Activated CD4-positive, CD25-positive, alpha-beta regulatory T cell treated with anti-CD3 and anti-CD28 coated beads, Interleukin-2, amount 50 U/mL, for 16 hours (primary cell): ENCODE measurements around the gene SNTG2.

Experiments used
- DNase-seq: peaks from one replicate; pipeline ENCODE4 v3.0.0-alpha.2; 2020; ENCODE audit warnings: low read depth, low spot score

SNTG2 gene

DNA sequence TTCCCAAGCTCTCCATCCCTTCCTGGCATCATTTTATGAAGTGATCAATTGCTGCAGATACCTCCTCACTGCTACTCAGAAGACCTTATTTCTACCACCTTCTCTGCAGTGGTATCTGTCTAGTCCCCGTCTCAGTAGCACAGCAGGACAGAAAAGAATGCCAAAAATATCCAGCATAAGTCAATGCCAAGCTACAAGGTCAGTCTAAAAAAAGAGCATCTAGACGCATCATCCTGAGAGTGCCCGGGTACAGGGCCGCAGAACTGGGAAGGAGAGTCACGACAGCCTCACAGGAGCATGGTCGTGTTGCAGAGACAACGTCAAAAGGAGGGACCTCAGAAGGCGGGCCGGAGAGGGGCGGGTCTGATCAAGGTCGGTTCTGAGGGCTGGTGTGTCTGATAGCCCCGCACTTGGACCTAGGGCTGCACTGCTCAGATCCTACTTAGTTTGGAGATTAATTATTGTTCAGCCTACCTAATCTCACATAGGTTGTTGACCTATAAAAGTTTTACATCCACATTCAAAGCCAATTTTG lies 24.3 kb upstream of the SNTG2 start:
- DNase-seq, result no peak

DNA sequence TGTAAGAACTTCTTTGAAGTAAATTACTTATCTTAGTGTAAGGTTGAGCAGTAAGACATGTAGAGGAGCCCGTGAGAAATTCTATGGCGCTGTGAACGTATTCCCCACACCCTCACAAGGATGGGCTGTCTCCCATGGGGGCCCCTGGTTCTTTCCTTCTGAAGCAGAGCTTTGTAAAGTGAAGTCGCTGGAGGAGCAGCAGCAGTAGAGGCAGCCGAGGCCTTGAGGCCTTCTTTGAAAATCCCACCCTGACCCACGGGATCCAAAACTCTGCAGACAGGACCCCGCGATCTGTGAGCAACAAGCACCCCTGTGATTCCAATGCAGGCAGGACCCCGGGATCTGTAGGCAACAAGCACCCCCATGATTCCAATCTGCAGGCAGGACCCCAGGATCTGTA lies 23.8 kb upstream of the SNTG2 start:
- no peak for DNase-seq

DNA sequence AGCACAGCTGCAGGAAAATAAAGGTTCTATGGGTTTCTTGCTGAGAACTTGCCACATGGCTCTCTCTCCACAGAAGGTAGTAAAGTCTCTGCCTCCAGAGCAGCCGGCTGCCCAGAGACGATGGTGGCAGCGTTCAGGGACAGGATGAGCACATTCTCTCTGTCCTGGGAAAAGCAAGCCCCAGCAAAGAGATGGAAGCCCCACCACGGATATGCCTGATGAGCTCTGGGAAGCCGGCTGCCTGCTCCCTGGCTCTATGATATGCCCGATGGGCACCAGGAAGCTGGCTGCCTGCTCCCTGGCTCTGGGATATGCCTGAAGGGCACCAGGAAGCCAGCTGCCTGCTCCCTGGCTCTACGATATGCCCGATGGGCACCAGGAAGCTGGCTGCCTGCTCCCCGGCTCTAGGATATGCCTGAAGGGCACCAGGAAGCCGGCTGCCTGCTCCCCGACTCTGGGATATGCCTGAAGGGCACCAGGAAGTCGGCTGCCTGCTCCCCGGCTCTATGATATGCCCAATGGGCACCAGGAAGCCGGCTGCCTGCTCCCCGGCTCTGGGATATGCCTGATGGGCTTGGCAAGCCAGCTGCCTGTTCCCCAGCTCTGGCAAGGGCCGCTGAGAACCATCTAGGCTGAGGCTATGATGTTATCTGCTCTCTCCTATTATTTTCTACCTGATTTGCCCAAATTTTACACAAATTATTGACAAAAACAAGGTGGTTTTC lies 21.5 kb upstream of the SNTG2 start:
- no peak for DNase-seq

DNA sequence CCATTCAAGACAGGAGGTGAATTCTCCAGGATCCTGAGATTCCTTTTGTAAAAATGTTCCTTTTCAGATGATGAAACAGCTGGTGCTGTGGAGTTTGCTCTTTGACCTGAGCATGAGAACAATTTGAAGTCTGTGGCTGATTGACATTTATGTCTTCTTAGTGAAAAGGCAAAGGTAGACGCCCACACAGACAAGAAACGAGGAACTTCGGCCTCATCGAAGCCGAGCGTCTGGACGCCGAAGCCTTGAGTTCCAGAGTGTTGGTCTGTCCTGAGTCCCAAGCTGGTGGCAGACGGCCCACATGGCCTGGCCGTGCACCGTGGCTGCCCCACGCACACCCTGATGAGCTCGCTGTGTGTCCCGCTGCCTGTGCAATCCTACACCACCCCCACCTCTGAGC lies 20.7 kb upstream of the SNTG2 start:
- DNase-seq, result no peak

DNA sequence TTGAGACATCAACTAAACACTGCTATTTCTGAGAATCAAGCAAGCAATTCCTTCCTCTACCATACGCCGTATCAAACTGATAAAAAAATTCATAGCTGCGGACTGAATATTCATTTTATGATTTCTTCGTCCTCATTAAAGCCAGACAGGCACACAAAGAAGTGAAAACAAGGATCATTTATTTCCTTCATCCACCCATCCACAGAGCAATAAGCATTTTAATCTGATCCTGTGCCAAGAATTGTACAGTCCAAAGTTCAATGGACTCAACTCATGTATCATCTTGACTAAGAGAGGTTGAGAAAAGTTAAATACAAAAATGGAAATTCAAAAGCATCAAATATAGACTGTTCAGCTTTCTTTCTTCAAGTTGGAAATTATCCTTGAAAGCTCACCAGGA lies 19.7 kb upstream of the SNTG2 start:
- DNase-seq, result no peak

DNA sequence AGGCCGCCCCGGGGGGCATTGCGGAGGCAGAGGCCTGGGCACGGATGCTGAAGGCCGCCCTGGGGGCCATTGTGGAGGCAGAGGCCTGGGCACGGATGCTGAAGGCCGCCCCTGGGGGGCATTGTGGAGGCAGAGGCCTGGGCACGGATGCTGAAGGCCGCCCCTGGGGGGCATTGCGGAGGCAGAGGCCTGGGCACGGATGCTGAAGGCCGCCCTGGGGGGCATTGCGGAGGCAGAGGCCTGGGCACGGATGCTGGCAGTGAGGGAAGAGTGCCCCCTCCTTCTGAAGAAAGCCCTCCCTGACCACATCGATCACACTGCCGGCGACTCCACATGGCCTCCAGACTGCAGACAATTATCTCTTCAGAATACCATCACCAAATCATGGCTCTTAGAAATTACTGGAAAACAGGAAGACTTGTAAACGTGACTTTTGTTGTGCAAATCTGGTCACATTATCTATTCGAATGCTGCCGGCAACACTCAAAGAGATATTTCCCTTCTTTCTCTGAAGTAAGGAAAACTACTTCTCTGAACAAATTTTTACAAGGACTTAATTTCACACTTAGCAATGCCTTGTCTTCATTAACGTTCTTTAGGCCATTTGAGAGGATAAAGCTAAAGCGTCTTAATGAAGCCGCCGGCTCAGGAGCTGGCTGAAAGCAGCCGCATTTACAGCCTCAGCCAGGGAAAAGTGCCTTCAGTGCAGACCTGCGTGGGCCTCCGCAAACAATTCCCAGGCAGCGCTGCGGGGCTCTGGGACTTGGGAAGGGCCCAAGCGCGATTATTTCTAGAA lies 18.1 kb upstream of the SNTG2 start:
- no peak for DNase-seq

DNA sequence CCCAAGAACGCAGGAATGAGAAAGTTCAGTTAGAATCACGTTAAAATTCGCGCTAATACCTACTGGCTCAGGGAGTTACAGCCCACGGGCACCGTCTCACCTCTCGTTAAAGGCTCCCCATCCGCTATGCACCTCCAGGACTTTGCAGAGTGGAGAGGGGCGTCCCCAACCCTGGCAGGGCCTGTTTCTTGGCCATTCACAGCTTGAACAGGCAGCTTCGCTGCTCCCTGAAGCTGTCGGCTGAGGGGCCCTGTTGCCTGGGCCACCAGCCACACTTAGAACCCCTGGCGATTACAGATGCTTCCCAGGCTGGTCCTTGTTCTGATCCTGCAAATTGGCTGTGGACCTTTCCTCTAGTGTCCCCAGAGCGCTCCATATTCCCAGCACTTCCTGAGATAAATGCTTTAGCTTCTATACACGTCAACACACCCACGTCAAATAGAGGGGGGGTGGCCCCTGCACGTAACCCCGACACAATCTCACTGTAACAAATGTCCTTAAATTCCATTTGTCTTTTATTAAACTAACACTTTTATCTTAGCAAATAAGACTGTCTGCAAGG lies 16.8 kb upstream of the SNTG2 start:
- DNase-seq, result no peak

DNA sequence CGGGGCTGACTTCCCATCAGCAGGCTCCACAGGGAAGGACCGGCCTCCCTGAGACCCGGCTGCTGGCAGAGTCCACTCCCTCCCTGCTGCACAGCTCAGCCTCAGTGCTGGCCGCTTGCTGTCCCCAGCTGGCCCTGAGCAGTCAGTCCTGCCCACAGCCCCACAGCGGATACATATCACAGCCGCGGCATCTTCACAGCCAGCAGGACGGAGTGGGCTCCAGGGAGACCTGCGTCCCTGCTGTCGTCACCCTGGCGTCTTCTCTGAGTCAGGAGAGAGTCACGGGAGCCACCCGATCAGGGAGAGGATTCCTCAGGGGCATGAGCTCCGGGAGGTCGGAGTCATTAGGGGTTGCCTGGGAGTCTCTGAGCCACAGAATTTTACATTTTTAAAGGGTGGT lies 13.1 kb upstream of the SNTG2 start:
- DNase-seq, result no peak

DNA sequence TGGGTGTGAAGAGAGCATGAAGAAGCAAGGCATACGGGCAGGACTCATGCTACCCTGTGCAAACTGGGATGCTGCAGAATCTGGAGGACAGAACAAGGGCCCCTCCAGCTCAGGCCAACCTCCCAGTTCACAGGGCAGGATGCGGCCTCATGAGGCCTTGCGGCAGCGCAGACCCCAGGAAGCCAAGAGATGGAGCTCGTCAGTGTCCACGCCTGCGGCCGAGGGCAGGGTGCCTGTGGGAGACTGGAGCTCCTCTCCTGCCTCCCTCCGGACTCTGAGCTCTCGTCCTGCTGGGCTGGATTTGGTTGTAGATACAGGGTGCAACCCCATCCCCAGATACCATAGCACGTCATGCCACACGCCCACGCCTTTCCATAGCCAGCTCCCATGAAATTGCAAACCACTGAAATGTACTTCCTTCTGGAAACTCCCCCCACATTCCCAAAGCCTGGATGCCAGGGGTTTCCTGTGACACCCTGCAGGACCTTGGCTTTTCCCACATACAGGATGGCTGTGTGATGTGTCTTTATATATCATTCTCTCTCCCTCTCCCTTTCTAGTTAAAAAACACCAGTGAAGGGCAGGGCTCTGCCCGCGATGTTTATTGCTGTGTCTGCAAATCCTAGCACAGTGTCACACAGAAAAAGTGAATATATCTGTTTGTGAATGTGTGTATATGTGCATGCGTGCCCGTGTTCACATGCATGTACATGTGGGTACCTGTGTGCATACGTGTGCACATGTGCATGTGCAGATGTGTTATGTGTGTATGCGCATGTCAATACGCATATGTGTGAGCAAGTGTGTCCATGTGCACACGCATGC lies 12.3 kb upstream of the SNTG2 start:
- no peak for DNase-seq

DNA sequence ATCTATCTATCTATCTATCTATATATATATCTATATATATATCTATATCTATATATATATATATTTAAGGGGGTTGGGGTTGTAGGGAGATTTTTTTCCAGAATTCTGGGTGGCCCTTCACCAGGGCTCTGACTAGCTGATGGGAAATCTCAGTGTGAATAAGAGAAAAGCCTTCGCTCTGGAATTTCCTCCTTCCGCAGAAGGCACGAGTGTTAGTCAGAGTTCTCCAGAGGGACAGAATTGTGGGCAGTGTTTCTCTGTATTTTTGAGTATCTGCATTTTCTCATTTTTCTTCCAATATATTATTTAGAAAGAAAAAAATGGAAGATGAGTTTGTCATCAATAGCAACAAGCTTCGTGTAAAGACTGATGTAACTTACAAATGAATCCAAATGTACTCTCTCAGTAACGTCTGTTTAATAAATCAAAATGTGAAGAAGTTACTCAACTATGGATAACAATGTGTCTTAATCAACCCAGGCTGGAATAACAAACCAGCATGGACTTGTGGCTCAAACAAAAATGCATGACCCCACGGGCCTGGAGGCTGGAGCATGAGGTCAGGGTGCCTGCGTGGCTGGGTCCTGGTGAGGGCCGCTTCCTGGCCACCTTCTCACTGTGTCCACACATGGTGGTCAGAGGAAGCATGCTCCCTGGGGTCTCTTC lies 10.6 kb upstream of the SNTG2 start:
- DNase-seq, result no peak

DNA sequence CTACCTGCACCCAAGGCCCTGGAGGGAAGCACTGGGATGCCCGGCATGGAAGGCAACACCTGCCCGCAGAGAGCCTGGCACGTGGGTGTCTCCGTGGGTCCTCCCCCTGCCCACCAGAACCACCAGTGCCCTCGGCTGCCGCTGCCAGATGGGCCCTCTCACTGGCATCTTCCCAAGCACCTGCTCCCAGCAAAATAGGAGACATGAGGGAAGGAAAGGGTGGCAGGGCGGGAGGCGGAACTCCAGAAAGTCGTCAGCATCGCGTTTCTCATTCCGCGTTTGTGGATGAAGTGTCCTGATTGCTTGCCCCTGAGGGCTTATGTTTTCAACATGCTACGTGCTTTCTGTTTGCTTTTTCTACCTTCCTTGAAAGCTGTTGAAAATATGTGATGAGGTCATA lies 8.8 kb upstream of the SNTG2 start:
- DNase-seq, result no peak

DNA sequence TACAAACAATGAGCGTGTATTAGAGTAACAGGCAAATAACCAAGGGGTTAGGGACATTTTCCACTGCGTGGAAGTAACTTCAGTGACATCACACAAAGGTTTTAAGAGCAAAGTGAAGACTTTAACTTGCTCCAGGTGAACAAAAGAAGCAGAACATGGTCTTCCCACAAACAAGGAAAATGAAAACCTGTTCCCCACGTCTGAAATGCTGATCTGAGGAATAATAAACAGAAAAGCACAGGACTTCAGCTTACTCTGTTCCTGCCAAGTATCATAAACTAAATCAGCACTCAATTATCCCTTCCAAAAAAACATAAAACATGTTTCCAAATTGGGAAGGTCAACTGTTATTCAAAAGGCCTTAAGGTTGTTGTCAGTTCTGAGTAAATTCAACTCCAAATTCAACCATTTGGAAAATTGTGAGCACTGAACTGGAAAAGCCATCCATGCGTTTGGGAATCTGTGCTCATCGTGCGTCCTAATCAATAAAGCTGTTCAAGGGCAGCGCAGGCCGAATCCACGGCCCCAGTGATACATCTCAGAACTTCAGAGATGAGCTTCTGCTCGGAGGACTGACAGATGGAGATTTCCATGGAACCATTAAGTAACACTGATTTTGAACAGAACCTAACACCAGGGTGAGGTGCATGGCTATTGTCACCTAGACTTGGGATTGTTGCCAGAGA lies 7.7 kb upstream of the SNTG2 start:
- DNase-seq, result no peak

DNA sequence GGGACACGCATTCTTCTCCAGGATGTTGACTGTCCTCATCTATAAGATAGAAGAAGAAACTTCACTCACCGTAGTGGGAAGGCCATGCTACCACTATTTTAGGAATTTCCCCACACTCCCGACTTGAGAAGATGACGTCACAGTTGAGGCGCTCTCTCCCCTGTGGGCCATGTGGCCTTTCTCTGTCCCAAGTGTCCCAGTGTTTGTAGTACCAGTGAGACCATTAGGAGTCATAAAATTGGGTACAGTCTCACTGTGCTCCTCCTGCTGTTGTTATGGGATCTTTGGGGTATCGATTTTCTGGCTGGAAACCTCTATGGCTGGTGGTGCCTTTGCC lies 7.2 kb upstream of the SNTG2 start:
- DNase-seq, result no peak

DNA sequence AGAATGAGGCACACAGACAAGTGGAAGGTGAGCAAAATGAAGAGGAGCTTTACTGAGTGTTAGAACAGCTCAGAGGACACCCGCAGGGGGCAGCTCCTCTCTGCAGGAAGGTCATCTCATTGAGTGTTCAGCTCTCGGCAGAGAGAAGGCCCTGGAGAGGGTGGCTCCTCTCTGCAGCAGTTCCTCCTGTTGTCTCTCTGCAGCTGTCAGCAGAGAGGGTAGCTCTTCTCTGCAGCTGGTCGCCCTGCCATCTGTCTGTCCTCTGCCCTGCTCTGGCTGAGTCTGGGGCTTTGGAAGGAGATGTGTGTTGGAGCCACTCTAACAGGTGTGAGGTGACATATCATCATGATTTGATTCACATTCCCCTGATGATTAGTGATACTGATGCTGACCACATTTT lies 6.8 kb upstream of the SNTG2 start:
- DNase-seq, result no peak

DNA sequence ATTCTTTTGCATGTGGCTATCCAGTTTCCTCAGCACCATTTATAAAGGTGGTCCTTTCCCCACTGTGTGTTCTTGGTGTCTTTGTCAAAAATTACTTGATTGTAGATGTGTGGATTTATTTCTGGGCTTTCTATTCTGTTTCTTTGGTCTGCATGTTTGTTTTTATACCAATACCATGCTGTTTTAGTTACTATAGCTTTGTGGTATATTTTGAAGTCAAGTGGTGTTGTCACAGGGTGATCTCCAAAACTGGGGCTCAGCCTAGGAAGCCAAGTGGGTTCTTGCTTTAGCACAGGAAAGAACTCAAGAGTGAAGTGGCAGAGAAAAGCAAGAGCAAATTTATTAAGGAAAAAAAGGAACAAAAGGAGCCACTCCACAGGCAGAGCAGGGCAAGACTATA lies 6.0 kb upstream of the SNTG2 start:
- DNase-seq, result no peak

DNA sequence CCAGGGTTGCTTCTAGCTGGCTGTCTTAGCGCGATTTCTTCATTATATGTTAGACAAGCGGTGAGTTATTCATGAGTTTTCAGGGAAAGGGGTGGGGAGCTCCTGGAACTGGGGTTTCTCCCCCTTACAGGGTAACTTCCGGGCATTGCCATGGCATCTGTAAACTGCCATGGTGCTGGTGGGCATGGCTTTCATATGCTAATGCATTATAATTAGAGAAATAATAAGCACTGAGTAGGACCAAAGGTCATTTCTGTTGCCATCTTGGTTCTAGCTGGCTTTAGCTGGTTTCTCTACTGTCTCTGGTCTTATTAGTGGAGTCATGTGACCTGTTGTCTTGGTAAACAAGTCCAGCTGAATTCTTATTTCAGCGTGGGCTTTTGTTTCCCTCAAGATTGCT lies 5.5 kb upstream of the SNTG2 start:
- no peak for DNase-seq

DNA sequence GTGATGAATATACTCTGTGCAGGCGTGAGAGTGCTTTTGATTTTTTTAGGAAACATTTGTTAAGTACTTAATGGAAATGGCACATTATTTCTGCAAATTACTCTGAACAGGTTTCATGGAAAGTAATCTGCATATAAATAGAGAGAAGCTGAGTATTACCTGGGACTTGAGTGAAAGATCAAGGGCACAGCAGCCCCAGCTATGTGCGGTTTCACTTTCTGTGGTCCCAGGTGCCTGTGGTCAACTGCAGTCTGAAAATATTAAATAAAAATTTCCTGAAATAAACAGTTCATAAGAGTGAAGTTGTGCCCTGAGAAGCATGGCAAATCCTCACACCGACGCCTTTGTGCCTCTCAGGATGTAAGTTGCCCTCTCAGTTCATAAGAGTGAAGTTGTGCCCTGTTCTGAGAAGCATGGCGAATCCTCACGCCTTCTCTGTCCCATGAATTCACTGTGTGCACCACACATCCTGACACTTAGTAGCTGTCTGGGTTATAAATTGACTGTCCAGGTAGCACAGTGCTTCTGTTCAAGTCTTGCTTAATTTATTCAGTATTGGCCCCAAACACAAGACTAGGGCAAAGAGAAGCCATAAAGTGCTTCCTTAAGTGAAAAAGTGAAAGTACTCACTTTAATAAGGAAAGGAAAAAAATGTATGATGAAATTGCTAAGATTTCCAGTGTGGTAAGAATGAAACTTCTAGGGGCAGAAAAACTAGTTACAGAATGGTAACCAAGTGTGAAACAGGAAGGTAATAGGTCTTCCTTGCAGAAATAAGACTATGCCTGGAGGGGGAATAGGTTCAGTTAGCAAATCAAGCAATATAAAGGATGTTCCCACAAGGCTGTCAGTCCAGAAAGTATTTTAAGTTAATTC lies 4.3 kb upstream of the SNTG2 start:
- DNase-seq, result no peak

DNA sequence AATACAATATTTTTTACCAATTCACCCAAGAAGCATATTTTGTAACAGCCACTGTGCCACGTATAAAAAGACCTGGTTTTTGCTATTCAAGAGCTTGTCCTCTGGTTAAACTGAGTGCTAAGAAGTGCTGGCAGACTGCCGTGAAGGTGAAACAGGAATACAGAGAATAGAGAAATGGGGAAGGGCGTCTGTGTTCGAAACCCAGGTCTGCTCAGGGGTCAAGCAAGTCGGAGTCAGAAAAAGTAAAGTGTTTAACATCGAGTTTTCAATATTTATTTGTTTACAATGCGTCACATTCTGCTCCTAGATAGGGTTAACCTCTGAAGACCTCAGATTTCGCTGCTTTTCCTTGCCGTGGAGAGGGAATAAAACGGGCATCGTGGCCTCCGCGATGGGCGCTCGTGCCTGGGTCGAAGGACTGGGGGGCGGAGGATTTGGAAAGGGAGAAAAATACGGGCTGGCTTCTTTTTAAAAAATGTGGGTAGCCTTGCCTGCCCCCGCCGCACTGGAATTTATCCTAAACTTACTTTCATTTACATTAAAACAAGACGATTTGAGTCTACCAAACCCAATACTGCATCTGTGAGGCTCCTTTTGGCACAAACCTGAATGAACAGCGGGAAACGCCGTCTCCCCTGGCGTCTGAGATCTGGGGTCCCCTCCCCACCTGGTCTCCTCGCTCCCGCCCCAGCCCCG lies 1.1 kb upstream of the SNTG2 start:
- no peak for DNase-seq
